Activated CD4-positive, alpha-beta T cell treated with anti-CD3 and anti-CD28 coated beads, Interleukin-2, amount 50 U/mL, for 16 hours (primary cell): ENCODE data around the gene BHLHE40.
"Not testable (repeated sequence)": the region's sequence is repeated elsewhere in the genome, so short reads cannot be mapped to it uniquely, and the experiment has no call there.

Experiments
- DNase-seq: peaks from one replicate; pipeline ENCODE4 v3.0.0-alpha.2; 2020

The BHLHE40 gene

DNA sequence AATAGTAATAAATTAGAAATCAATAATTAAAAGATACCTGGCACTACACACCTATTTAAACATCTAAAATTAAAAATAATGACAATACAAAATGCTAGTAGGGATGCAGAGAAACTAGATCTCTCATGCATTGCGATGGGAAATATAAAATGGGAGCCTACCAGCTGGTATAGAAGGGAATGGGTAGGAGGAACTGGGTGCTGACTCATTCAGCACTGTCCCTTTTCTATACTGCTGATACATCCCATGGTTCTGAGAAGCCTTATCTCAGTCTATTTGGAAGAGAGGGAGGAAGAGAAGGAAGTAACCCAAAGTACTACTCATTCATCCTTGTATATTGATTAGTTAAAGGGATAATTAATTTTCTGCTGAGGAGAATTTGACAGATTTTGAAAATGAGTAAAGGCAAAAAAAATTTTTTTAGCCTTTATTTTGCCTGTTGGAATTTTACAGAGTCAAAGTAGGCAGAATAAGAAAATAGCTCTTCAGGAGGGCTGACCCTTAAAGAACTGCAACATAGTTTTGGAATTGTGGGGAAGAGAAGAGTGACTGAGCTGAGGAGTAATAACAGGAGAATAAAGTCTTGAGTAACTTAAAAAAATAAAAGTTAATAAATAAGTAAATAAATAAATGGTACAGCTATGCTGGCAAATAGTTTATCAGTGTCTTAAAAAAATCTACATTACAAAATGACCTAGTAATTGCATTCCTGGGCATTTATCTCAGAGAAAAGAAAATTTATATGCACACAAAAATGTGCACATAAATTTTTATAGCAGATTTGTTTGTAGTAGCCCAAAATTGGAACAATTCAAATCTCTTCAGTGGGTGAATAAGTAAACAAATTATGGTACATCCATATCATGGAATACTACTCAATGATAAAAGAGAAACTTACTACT lies 15.3 kb upstream of the BHLHE40 start:
- DNase-seq = no peak

DNA sequence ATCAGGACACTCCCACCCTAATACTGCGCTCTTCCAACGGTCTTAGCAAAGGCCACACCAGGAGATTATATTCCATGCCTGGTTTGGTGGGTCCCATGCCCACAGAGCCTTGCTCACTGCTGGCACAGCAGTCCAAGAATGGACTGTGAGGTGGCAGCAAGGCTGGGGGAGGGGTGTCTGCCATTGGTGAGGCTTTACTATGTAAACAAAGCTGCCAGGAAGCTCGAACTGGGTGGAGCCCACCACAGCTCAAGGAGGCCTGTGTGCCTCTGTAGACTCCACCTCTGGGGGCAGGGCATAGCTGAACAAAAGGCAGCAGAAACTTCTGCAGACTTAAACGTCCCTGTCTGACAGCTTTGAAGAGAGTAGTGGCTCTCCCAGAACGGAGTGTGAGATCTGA lies 13.2 kb upstream of the BHLHE40 start:
- not testable (repeated sequence) for DNase-seq

DNA sequence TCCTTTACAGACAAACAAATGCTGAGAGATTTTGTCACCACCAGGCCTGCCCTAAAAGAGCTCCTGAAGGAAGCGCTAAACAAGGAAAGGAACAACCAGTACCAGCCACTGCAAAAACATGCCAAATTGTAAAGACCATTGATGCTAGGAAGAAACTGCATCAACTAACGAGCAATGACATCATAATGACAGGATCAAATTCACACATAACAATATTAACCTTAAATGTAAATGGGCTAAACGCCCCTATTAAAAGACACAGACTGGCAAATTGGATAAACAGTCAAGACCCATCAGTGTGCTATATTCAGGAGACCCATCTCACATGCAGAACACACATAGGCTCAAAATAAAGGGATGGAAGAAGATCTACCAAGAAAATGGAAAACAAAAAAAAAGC lies 11.6 kb upstream of the BHLHE40 start:
- DNase-seq = not testable (repeated sequence)

DNA sequence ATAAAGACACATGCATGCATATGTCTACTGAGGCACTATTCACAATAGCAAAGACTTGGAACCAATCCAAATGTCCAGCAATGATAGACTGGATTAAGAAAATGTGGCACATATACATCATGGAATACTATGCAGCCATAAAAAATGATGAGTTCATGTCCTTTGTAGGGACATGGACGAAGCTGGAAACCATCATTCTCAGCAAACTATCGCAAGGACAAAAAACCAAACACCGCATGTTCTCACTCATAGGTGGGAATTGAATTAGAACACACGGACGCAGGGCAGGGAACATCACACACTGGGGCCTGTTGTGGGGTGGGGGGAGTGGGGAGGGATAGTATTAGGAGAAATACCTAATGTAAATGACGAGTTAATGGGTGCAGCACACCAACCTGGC lies 7.8 kb upstream of the BHLHE40 start:
- DNase-seq = not testable (repeated sequence)

DNA sequence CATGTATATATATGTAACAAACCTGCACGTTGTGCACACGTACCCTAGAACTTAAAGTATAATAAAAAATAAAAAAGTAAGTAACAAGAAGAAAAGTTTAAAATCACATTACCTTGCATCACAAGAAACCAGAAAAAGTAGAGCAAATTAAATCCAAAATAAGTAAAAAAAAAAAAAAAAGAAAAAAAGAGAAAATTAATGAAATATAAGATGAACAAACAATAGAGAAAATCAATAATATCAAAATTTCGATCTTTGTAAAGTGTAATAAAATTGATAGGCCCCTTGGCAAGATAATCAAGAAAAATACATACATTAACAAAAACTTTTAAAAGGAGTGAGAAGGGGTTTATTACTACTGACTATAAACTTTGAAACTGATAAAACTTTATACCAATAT lies 7.4 kb upstream of the BHLHE40 start:
- no peak for DNase-seq

DNA sequence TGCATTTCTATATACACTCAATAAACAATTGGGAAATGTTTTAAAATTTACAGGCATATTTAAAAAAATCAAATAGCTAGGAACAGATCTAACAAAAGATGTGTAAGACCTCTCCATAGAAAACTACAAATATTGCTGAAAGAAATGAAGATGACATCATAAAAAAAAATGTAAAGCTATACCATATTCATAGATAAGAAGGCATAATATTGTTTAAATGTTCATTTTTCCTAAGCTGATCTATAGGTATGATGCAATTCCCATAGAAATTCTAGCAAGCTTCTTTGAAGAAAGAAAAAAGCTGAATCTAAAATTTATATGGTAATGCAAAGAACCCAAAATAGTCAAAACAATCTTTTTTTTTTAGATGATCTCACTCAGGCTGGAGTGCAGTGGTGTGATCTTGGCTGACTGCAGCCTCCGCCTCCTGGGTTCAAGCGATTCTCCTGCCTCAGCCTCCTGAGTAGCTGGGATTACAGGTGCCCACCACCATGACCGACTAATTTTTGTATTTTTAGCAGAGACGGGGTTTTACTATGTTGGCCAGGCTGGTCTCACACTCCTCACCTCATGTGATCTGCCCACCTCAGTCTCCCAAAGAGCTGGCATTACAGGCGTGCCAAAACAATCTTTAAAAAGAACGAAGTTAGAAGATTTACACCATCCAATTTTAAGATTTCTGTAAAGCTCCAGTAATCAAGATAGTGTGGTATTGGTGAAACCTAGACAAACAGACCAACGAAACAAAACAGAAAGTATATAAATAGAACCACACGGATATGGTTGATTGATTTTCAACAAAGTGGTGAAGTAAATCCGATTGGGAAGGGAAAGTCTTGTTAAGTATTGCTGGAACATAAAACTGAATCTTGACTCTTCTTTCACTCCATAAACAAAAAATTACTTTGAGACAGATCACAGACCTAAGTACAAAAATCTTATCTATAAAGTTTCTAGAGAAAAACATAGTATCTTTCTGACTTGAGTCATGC lies 6.3 kb upstream of the BHLHE40 start:
- DNase-seq = no peak

DNA sequence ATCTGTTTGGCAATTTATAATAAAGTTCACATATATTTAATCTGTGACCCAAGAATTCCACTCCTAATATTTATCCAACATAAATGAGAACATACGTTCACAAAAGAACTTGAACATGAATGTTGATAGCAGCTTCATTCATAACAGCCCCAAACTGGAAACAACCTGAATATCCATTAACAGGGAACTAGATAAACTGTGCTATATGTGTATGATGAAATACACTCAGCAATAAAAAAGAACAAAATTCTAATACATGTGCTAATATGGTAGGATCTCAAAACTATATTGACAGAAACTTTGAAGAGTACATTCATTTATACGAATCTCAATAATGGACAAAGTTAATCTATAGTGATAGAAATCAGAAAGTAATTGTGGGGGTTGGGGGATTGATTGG lies 5.1 kb upstream of the BHLHE40 start:
- no peak for DNase-seq

DNA sequence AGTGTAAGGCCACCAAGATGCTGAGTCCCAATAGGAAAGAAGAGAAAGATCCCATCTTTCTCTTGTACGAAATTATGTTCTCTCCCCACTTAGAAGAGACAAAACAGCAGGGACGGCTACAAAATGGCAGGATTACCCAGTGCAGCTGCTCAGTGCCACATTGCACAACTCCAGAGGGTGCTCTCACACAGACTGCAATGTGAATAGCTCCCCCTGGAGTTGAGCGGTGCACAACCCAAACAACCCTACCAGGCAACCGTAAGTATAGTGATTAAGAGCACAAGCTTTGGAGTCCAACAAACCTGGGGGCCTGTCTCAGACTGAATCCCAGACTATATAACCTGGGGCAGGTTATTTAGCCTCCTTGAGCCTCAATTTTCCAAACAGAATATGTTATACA lies 3.1 kb upstream of the BHLHE40 start:
- peak; percentile 84 for DNase-seq

DNA sequence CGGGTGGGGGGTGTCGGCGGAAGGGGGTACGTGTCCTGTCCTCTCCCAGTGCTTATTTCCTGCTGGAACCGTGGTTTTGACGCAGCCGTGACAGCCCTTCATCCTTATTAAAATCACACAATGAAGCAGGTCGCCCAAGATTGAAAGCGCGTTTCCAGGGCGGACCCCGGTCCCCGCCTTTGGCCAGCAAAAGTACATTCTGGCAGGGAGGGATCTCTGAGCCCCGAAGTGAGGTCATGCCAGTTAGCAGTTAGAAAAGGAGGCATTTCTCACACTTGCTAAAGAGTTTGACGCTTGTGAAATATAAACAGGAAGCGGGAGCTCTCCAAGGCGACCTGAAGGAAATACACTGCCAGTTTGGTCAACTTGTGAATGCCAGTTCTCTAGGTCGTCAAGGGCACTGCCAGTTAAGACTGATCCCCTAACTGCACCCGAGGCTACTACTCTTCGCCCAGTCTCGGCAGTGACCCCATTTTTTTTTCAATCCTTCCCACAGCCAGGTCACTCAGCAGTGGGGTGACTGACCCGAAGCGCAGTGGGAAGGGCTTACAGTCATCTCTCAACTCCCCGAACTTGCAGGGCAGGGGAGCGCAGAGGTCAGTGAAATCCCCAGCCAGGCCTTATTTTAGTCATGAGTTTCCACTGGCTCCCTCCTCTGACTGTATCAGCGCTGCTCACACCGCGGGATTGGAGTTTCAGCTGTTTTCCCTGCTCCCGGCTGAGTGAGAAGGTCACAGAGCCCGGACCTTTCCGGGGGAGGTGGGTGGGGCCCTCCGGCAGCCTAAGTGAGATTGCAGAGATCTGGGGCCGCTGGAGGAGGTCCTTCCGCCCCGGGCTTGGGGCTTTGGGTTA lies 2.0 kb upstream of the BHLHE40 start:
- DNase-seq = peak; percentile 88

DNA sequence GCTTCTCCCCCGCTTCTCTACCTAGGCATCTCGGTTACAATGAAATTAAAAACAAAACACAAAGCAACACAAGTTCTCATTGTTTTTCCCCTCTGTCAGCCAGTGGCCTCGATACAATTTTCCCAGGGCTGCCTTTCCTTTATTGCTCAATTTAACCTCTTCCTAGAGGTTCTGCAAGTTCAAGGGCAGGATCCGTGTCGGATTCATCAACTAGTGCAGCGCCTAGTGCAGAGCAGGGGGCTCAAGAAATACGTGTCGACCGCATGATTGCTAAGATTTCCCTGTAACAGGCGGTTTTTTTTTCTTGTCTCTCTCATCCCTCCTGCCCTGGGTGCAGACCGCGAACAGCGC lies 1.4 kb upstream of the BHLHE40 start:
- no peak for DNase-seq

DNA sequence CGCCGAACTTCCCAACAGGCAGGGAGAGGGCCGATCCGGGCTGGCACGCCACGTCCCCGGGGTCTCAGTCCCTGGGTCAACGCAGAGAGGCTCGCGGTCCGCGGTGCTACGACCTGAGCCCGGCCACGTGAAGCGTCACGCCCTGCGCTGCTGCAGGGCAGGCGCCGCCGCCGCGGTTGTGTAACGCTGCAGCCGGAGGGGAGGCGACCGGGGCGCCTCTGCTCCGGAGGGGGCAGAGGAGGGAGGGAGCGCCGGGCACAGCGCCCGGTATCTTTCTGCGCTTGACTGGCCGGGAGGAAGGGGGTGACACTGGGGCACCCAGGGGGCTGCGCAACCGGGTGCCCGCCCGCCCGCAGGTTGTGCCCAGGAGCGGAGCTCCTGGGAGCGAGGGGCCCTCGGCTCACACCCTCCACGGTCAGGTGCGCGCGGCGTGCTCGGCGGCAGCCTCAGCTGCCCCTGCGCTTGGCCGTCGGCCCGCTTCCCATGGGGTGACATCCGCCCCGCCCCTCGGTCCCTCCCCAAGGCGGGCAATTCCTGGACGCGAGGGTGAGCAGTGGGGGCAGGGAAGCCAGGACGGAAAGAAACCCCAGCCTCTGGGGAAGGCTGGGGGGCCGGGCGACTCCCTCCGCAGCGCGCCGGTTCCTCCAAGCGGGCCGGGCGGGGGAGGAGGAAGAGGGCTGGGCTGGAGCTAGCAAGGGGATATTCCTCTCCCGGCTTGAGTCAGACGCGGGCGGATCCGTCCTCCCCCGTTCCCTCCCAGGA lies 852 bp upstream of the BHLHE40 start:
- DNase-seq = peak; percentile 92

DNA sequence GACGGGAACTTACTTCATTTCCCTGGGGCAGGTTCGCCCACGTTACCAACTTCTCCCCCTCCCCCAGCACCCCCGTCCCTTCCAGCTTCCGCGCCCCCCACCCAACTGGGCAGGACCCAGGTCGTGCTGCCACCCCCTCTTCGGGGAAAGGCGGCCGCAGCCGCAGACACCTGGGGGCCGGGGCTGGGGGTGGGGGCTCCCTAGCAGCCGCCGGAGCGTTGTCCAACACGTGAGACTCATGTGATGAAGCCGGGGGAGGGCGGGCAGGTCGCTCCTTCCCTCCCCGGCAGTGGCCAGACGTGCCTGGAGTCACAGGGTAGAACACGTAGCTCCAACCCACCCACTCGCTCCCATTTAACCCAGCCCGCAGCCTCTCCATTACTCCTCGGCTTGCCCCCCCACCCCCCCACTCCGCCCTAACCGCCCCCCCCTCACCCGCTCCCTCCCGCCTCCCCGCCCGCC lies 240 bp upstream of the BHLHE40 start:
- peak; percentile 96 for DNase-seq

DNA sequence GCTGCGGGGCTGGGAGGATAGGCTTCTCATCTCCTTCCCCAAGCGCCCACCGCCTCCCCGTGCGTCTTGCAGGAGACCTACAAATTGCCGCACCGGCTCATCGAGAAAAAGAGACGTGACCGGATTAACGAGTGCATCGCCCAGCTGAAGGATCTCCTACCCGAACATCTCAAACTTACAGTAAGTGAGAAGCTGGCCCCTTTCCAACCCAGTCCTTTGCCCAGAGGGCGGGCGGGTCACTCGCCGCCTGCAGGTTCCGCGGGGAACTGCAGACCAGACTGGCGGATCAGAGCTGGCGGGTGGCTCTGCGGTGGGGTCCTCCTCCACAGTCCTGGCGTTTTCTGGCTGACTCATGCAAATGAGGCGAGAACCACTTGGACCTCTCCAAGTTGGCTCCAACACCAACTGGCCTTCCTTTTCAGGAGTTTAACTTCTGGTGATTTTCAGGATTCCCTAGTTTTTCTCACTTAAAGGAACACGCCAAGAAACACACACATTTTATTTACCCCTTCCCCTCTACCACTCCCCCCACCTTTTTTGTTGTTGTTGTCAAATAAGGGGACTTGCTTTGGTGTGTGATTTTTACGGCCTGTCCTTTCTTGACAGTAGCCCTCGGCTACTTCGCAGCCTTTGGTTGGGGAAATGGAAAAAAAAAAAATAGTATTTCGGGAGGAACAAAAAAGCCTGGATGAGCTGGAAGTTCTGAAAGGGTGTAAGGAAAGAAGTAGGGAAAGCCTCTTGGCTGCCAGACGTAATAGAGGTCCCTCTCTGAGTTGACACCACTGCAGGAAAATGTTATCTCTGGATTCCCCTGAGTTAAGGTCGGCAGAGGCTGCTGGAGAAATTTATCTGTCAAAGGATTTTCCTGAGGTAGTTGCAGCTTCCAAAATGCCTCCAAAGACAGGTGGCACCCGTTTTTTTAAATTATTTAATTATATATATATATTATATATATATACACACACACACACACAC lies 1.3 kb downstream of the BHLHE40 start:
- peak; percentile 93 for DNase-seq

DNA sequence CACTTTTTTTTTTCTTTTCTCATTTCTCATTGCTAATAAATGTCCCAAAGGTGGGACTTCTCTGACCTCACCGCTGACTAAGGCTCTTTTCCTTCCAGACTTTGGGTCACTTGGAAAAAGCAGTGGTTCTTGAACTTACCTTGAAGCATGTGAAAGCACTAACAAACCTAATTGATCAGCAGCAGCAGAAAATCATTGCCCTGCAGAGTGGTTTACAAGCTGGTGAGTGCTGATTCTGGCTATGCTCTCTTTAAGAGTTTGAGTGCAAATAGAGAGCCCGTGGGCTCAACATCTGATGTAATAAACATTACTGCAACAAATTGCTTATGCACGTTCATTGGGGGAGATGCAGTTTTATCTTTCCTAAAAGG lies 2.0 kb downstream of the BHLHE40 start:
- DNase-seq = no peak

DNA sequence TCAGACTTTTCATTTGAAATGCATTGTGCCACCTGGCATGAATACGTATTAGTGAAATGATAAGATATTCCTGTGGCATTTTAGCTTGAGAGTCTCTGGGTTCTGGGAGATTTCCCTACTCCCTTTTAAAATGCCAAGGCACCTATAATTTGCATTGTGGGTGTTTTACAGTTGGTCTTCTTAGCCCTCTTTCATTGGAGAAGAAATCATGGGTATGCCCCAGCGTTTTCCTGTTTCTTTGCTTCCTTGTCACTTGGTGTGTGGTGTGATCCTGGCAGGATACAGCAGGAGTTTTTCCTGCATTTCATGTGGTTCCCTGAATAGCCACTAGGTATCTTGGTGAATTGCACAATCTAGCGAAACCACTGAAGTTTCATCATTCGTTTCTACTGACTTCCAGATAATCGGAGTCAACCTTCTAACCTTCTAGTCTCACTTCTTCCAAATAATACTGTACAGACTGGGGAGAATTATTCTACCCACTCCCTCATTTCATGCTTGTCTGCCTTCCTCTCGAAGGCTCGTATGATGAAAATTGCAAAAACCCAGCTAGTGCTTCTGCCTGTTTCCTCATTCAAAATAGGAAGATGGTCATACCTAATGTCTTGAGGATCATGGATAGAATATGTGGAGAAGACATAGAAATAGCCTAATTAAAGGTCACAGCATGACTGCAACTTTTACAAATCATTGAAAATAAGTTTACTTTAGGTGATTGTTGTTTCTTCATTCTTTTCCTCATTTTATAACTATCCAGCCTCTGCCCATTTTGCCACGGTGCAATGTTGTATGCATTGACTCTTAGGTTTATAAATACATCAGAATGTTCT lies 2.6 kb downstream of the BHLHE40 start:
- DNase-seq = no peak

DNA sequence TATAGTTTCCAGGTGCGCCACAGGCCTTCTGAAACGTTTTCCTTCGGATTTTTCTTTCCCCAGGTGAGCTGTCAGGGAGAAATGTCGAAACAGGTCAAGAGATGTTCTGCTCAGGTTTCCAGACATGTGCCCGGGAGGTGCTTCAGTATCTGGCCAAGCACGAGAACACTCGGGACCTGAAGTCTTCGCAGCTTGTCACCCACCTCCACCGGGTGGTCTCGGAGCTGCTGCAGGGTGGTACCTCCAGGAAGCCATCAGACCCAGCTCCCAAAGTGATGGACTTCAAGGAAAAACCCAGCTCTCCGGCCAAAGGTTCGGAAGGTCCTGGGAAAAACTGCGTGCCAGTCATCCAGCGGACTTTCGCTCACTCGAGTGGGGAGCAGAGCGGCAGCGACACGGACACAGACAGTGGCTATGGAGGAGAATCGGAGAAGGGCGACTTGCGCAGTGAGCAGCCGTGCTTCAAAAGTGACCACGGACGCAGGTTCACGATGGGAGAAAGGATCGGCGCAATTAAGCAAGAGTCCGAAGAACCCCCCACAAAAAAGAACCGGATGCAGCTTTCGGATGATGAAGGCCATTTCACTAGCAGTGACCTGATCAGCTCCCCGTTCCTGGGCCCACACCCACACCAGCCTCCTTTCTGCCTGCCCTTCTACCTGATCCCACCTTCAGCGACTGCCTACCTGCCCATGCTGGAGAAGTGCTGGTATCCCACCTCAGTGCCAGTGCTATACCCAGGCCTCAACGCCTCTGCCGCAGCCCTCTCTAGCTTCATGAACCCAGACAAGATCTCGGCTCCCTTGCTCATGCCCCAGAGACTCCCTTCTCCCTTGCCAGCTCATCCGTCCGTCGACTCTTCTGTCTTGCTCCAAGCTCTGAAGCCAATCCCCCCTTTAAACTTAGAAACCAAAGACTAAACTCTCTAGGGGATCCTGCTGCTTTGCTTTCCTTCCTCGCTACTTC lies 3.8 kb downstream of the BHLHE40 start:
- no peak for DNase-seq

DNA sequence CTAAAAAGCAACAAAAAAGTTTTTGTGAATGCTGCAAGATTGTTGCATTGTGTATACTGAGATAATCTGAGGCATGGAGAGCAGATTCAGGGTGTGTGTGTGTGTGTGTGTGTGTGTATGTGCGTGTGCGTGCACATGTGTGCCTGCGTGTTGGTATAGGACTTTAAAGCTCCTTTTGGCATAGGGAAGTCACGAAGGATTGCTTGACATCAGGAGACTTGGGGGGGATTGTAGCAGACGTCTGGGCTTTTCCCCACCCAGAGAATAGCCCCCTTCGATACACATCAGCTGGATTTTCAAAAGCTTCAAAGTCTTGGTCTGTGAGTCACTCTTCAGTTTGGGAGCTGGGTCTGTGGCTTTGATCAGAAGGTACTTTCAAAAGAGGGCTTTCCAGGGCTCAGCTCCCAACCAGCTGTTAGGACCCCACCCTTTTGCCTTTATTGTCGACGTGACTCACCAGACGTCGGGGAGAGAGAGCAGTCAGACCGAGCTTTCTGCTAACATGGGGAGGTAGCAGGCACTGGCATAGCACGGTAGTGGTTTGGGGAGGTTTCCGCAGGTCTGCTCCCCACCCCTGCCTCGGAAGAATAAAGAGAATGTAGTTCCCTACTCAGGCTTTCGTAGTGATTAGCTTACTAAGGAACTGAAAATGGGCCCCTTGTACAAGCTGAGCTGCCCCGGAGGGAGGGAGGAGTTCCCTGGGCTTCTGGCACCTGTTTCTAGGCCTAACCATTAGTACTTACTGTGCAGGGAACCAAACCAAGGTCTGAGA lies 4.7 kb downstream of the BHLHE40 start:
- peak; percentile 90 for DNase-seq

DNA sequence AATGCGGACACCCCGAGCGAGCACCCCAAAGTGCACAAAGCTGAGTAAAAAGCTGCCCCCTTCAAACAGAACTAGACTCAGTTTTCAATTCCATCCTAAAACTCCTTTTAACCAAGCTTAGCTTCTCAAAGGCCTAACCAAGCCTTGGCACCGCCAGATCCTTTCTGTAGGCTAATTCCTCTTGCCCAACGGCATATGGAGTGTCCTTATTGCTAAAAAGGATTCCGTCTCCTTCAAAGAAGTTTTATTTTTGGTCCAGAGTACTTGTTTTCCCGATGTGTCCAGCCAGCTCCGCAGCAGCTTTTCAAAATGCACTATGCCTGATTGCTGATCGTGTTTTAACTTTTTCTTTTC lies 5.3 kb downstream of the BHLHE40 start:
- DNase-seq = no peak
